Motor neuron (in vitro differentiated cells): ENCODE measurements around the gene PDIK1L. TPM values are rescaled to one million over a fixed set of nuclear protein-coding genes. Genes with fewer than 3 reads are reported as not detected.

Experiments used
- ATAC-seq, 8 experiments: fragments of 200-7000 bp; cut with Tn5 transposase; replicated peaks in 6 of 8; 2 replicates each; pipeline ENCODE4 v1.8.0; 2021; ENCODE audit warnings: mild to moderate bottlenecking in 8 of 8, moderate library complexity in 8 of 8
- H3K27ac ChIP-seq, 2 donors: fragments of 250-450 bp; sonication (Bioruptor Pico); 2 replicates each; pipeline ENCODE4 v1.9.0; 2021; ENCODE audit warnings: antibody characterized with exemption in 2 of 2, mild to moderate bottlenecking in 2 of 2, moderate library complexity in 1 of 2
- H3K4me1 ChIP-seq, 2 donors: fragments of 250-450 bp; sonication (Bioruptor Pico); replicated peaks in 1 of 2; 2 replicates each; pipeline ENCODE4 v1.6.1; 2021; ENCODE audit warnings: antibody characterized with exemption in 2 of 2, mild to moderate bottlenecking in 2 of 2, moderate library complexity in 1 of 2
- H3K4me3 ChIP-seq, 5 donors: fragments of 250-450 bp; sonication (Bioruptor Pico); 2 replicates each; pipeline ENCODE4 v1.9.0; 2021; ENCODE audit warnings: antibody characterized with exemption in 5 of 5, mild to moderate bottlenecking in 5 of 5, moderate library complexity in 4 of 5
- WGBS, 10 experiments: fragments of 450-650 bp; shearing (Covaris generic); methylation state at CpG; one replicate each; pipeline ENCODE4 v1.0.0; 2022; 5-methylcytosine and 5-hydroxymethylcytosine counted together
- in situ Hi-C, 9 experiments: fragments of 400-800 bp; cut with MboI; loops; one replicate each; pipeline ENCODE4 v1.15.0; 2021; ENCODE audit warnings: low sequenced_read_pairs in 9 of 9, low pct_unique_long_range_greater_than_20kb in 2 of 9; ENCODE audit not compliant: unreplicated experiment in 9 of 9
- total RNA-seq, 8 experiments: library from RNA; unstranded; fragments of 300-600 nt; gene quantifications; 2 replicates each; pipeline versions ENCODE4 v1.2.3 to v1.2.4, GENCODE V29; 2022

PDIK1L gene
- total RNA-seq, 8 experiments from 2014 or later = 1.7 to 33.5 (median 24.1) TPM

DNA sequence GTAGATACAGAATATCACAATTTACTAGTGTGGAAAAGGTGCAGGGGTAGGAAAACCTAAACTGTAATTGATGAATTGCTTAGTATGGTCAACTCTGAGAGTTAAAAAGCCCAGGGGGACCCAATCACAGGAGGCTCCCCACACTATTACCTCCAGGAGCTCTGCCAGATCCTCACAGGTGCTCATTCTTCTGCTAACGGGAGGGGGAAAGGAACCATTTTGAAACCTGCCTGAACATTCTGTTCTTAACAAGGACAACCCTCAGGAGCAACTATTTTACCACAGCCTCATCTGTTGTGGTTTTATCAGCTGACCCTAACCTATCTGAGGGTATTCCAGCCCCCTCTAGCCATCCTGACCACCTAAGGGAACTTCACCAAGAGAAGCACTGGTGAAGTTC, 19.1 kb downstream of the PDIK1L start:
- no peak overlapping the region for H3K4me3 ChIP-seq
- H3K27ac ChIP-seq = no peak overlapping the region
- in situ Hi-C loops = no loop called here
- ATAC-seq = no peak
- peaks cover 0 to 9% of the 10 kb centered on the region in 2 donors for H3K4me1 ChIP-seq
- WGBS, 10 experiments = 0 to 100% (median 73%) methylated on average over 1 of the region's 1 CpG; no CpG with 5 or more reads in 6 of the 10 experiments

DNA sequence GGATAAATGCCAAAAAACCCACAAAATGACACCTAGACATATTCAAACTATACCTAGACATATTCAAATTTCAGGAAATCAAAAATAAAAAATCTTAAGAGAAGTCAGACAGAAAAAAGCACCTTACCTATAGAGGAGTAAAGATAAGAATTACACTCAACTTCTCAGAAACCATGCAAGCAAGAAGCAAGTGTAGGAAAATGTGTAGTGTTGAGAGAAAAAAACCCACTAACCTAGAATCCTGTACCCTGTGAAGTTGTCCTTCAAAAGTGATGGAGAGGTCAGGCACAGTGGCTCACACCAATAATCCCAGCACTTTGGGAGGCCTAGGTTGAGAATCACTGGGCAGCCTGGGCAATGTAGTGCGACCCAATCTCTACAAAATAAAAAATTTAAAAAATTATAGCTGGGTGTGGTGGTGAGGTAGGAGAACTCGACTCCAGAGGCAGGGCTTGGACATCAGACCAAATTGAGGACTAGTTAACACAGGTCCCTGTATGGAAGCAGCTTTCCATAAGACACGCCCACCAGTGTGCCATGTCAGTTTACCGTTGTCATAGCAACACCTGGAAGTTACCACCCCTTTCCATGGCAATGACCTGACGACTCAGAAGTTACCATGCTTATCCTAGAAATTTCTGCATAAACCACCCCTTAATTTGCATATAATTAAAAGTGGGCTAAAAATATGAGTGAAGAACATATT, 20.7 kb downstream of the PDIK1L start:
- H3K4me1 ChIP-seq = peaks cover 0 to 5% of the 10 kb centered on the region in 2 donors
- no peak overlapping the region for H3K27ac ChIP-seq
- H3K4me3 ChIP-seq = no peak overlapping the region
- peak in 3 of 8 experiments; percentile 94 to 95 (median 95) for ATAC-seq
- in situ Hi-C loops = no loop called here
- WGBS, 10 experiments = 10 to 85% (median 62%) methylated on average over 1 to 5 of the region's 5 CpGs; no CpG with 5 or more reads in 1 of the 10 experiments

DNA sequence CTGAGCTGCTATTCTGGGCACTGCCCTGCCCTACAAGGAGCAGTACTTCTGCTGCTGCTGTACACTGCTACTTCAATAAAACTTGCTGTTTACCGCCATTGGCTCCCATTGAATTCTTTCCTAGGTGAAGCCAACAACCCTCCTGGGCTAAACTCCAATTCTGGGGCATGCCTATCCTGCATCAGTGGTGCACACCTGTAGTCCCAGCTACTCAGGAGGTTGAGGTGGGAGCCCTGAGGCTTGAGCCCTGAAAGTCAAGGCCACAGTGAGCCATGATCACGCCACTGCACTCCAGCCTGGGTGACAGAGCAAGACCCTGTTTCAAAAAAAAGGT, 21.2 kb downstream of the PDIK1L start:
- no peak overlapping the region for H3K4me3 ChIP-seq
- 31 to 100% (median 100%) methylated on average over 1 to 2 of the region's 2 CpGs; no CpG with 5 or more reads in 3 of the 10 experiments for WGBS, 10 experiments
- in situ Hi-C loops = no loop called here
- peaks cover 0 to 3% of the 10 kb centered on the region in 2 donors for H3K4me1 ChIP-seq
- ATAC-seq = no peak
- no peak overlapping the region for H3K27ac ChIP-seq

DNA sequence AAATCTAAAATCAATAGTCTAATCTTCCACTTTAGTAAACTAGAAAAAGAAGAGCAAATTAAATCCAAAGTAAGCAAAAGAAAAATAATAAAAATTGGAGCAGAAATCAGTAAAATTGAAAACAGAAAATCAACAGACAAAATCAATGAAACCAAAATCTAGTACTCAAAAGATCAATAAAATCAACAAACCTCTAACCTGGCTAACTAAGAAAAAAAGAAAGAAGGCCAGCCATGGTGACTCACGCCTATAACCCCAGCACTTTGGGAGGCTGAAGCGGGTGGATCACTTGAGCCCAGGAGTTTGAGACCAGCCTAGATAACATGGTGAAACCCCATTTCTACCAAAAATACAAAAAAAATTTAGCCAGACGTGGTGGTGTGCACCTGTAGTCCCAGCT, 22.8 kb downstream of the PDIK1L start:
- in situ Hi-C loops = no loop called here
- WGBS, 10 experiments = 20 to 89% (median 76%) methylated on average over 1 to 3 of the region's 3 CpGs; no CpG with 5 or more reads in 2 of the 10 experiments
- no peak overlapping the region for H3K27ac ChIP-seq

DNA sequence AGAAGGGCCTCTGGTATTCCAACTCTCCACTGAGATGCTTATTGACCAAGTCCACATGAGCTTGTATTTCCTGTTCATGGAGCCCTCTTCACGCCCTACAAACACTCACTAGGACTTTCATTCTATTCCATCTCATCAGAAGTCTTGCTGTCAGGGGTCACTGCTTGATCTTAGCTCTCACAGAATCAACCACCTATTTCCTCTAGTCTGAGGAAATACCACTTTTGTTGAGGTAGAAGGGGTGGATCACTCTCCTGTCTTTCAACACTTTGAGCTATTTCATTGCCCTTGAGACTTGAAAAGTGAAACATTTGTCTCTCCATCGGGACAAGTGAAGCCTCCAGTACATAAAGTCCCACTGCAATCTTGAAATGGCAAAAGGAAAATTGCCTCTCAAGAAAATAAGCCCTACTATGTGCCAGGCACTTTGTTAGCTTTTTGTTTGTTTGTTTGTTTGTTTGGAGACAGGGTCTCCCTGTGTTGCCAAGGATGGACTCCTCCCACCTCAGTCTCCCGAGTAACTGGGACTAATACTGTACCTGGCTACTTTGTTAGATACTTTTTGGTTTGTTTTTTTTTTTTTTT, 27.4 kb downstream of the PDIK1L start:
- ATAC-seq = no peak
- in situ Hi-C loops = no loop called here
- Histone ChIP-seq H3K27ac (no peak overlapping the region), H3K4me3 (no peak overlapping the region), H3K4me1 (no peaks in the 10 kb centered on the region)
- 25 to 89% (median 75%) methylated on average over 1 to 3 of the region's 3 CpGs; no CpG with 5 or more reads in 1 of the 10 experiments for WGBS, 10 experiments

More for the DNA sequence above, 22.8 kb downstream of the PDIK1L start:
- peaks cover 0 to 3% of the 10 kb centered on the region in 2 donors for H3K4me1 ChIP-seq
- no peak overlapping the region for H3K4me3 ChIP-seq
- no peak for ATAC-seq

DNA sequence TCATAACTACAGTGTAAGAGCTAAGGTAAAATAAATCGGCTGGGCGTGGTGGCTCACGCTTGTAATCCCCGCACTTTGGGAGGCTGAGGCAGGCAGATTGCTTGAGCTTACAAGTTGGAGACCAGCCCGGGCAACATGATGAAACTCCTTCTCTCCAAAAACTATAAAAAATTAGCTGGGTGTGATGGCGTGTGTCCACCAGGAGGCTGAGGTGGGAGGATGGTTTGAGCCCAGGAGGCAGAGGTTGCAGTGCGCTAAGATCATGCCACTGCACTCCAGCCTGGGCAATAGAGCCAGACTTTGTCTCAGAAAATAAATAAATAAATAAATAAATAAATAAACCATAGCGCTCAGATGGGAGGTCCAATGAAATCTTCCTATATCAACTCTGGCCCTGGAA, 30.5 kb downstream of the PDIK1L start:
- ATAC-seq = no peak
- in situ Hi-C loops = no loop called here
- Histone ChIP-seq H3K27ac (no peak overlapping the region), H3K4me1 (peaks cover 0 to 2% of the 10 kb centered on the region in 2 donors), H3K4me3 (no peak overlapping the region)
- 80 to 100% (median 94%) methylated on average over 1 to 8 of the region's 8 CpGs; no CpG with 5 or more reads in 1 of the 10 experiments for WGBS, 10 experiments

DNA sequence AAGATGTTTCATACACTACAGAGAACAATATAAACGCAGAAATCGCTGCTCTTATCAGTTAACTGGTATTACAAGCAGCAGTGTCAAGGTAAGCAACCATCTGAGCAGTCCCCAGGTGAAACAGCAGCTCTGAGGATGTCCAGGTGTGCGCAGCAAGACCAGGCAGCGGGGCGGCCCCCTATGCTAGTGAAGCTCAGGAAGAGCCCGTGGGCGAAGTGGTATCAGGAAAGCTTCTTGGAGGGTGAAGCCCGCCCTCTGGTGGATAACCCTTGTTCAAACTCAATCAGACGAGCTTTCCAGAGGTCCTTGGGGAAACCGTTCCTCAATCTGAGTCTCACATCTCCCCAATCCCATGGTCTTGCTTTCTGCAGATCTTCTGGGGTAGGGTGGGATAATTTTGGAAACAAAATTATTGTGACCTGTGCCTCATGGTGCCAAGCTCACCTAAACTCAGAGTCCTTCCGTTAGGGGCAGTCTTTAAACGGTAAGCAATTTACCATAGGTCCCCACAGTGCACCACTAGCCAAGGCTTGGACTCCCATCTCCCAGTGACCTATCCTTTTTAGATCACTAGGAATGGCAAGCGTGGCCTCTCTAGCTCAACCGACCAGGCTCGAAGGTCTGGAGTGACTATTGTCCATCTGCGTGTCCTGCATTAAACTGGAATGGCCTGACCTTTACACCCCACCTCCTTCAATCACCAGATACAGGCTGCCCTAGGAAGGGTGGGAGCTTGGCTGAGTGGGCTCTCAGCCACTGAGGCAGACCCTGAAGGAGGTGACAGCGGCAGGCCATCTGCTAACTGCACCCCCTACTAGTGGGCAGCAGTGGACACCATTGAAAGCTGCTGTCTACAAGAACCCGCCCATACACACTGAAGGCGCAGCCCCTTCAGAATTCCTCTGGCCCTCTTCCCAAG, 33.7 kb downstream of the PDIK1L start:
- Histone ChIP-seq H3K4me3 (no peak overlapping the region), H3K4me1 (peaks cover 0 to 2% of the 10 kb centered on the region in 2 donors), H3K27ac (no peak overlapping the region)
- in situ Hi-C loops = no loop called here
- WGBS, 10 experiments = 0 to 54% (median 8%) methylated on average over 4 to 18 of the region's 19 CpGs; no CpG with 5 or more reads in 3 of the 10 experiments
- peak; percentile 88 to 100 (median 94) for ATAC-seq

DNA sequence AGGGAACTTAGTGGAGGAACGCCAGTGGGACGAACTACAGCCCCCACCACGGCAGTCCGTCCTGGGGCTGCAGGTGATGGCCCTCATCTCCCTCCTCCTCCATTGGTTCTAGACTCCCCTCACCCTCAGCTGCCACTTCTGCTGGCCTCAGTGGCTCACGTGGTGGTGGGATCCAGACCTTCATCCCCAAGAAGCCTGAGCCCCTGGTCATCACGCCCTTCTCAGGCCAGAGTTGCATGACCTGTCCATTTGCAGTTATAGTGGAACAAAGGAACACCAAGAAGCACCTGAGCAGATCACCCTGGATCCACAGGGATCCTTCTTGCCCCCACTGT, 34.3 kb downstream of the PDIK1L start:
- 0 to 100% (median 52%) methylated on average over 1 to 6 of the region's 6 CpGs; no CpG with 5 or more reads in 4 of the 10 experiments for WGBS, 10 experiments
- in situ Hi-C loops = no loop called here
- ATAC-seq = peak in 2 of 8 experiments; percentile 12 to 14
- H3K4me3 ChIP-seq = no peak overlapping the region
- H3K4me1 ChIP-seq = peaks cover 0 to 2% of the 10 kb centered on the region in 2 donors
- no peak overlapping the region for H3K27ac ChIP-seq

DNA sequence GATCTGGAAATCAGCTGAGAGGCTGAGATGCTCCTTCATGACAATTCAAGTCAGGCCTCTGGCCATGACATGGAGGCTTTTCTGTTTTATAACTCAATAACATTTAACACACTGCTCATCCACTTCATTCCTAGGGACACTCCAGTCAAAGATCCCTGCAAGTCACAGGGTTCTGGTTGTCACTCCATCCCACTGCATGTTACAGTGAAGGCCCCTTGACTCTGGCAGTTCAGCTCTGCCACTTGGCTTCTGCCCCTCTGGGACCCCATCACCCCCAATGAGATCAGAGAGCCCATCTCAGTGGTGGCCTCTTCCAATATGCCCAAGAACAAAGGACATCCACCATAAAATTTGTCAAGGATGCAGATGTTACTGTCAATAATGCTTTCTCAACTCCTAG, 37.3 kb downstream of the PDIK1L start:
- ATAC-seq = no peak

DNA sequence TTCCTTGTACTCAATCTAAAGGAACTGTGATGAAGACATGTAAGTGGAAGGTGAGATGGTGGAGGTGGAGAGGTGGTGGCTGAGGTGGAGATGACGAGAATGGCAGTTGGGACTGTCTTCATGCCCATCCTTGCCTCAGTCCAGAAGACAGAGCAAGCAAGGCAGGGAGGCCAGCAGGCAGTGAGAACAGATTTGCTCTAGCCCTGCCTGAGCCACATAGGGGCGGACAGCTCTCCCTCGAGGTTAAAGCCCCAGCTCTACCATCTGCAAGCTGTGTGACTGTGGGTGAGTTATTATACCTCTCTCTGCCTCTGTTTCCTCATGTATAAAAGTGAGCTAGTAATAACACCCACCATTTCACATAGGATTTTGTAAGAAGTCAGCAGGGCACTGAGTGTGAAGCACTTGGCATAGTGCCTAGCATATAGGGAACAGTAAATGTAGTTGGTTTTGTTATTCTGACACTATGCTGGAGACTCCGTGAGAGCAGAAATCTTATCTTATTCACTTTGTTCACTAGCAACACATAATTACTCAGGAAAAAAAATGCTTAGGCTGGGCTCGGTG, 42.4 kb downstream of the PDIK1L start:
- H3K27ac ChIP-seq = no peak overlapping the region
- ATAC-seq = no peak
- in situ Hi-C loops = loop anchor here in 2 of 9 experiments (10.0 kb wide), 1 partner anchor 49 kb away; no protein-coding TSS in a partner anchor
- H3K4me3 ChIP-seq = no peak overlapping the region
- peaks cover 28 to 39% of the 10 kb centered on the region in 2 donors for H3K4me1 ChIP-seq
- WGBS, 10 experiments = 38 to 90% (median 72%) methylated on average over 2 to 5 of the region's 5 CpGs; no CpG with 5 or more reads in 1 of the 10 experiments

More for the DNA sequence above, 37.3 kb downstream of the PDIK1L start:
- Histone ChIP-seq H3K4me3 (no peak overlapping the region), H3K4me1 (peaks cover 0 to 2% of the 10 kb centered on the region in 2 donors), H3K27ac (no peak overlapping the region)
- in situ Hi-C loops = no loop called here

DNA sequence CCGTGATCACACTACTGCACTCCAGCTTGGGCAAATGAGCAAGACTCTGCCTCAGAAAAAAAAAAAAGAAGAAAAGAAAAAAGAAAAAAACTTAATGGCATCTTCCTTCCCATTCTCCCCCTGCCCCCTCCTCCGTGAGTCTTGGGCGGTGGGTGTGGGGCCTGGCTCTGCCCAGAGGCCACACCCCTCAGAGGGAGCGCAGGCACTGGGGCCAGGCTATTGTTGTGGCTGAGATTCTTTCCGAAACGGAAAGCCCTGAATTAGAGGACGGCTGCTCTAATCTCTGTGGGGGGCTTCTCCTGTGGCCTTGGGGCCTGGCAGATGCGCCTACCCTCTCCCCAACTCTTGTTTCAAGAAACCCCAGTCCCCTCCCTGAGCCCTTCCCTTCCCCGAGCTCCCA, 43.1 kb downstream of the PDIK1L start:
- Histone ChIP-seq H3K4me1 (peaks cover 35 to 46% of the 10 kb centered on the region in 2 donors), H3K27ac (peak overlapping the region in 1 of 2 donors; percentile 39), H3K4me3 (no peak overlapping the region)
- in situ Hi-C loops = loop anchor here in 2 of 9 experiments (10.0 kb wide), 1 partner anchor 50 kb away; no protein-coding TSS in a partner anchor
- peak; percentile 11 to 68 (median 58) for ATAC-seq
- WGBS, 10 experiments = 0 to 57% (median 32%) methylated on average over 1 to 6 of the region's 9 CpGs; no CpG with 5 or more reads in 4 of the 10 experiments

DNA sequence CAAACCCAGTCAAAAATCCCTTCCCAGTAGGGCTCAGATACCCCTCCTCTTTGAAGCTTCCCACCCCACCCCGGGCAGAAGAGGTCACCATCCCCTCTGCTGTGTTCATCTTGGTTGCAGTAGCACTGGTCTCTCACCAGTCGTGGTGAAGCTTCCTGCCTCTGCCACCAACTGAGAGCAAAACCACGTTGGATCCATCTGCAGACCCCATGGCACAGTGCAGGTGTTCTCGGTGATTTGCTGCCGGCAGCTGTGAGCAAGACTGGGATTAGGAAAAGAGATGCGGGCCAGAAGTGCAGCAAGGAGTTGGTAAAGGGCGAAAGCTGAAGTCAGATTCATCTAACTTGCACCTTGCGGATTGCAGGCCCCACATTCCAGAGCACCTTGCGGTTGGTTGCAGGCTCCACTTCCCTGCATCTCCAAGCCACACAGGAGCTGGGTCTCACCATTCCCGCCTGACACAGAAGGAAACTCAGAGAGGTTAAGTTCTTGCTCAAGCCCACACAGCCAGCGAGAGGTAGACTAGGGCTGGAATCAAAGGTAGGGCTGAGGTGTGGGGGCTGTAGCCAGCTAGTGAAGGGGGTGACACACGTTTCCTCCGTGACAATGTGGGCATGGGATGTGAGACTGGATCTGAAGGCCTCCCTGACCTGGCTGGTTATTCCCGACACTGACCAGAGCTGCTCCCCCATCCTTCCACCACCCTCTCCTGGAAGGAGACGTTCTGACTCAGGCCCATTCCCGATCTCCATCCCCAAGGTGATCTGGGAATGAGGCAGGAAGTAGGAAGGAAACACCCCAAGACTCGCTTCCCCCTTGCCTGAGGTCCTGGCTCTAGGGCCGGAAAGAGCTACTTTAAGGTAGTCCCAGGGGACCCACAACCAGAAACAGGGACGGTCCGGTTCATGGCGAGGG, 44.0 kb downstream of the PDIK1L start:
- Histone ChIP-seq H3K4me1 (peaks cover 40 to 52% of the 10 kb centered on the region in 2 donors), H3K27ac (no peak overlapping the region), H3K4me3 (no peak overlapping the region)
- 0 to 85% (median 59%) methylated on average over 1 to 13 of the region's 21 CpGs; no CpG with 5 or more reads in 2 of the 10 experiments for WGBS, 10 experiments
- in situ Hi-C loops = loop anchor here in 2 of 9 experiments (10.0 kb wide), 1 partner anchor 51 kb away; no protein-coding TSS in a partner anchor
- ATAC-seq = peak in 4 of 8 experiments; percentile 12 to 34 (median 20)
